Measurements from ENCODE around the gene CNOT3.
A peak's percentile ranks its signal among the peaks of the same experiment; 100 is the strongest.

Gene CNOT3

DNA sequence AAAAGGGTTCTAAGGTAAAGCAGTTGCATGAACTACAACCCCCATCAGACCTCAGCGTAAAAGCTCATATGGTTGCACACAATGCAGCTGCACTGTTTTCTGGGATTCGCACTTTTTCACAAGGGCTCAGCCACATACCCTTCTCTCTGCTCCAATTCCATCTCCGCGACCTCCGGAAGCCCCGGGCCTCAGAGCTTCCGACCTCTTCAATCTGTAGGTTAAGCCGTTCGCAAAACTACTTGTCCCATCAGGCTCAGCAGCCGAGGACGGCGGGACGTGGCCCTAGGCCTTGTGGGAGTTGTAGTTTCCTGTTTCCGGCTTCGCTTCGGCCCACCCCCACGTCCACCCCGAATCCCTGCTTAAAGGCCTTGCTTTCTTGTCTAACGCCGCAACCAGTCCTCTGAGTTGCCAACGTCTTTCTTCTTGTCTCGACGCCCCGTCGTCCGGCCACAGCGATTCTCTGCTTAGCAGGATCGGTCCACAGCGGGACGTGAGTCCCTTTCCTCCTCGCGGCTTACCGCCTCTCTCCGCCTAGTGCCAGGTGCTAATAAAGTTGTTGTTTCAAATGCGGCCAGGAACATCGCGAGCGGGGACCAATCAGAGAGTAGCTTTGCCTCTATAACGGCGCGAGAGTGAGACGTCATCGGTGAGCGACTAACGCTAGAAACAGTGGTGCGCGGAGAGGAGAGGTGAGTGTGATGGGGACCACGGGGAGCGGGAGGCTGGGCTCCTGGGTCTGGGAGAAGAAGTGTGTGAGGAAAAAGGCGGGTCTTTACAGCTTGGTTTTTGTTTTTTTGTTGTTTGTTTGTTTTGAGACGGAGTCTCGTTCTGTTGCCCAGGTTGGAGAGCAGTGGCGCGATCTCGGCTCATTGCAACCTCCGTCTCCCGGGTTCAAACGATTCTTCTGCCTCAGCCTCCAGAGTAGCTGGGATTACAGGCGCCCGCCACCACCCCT is 22.2 kb upstream of the CNOT3 start, which contains the start of the genes PRPF31 and TFPT:
PRPF31 (plus strand) TSS at position 646 of the 955 bp plus-strand sequence. CDS start 2,525 bp downstream, outside the sequence.
TFPT (minus strand) TSS at position 549 of the 955 bp plus-strand sequence; CDS start at position 161, 388 bp downstream.
- DNase-seq (ENCODE audit: extremely low spot score), result peak; percentile 97
- POLR2A ChIA-PET, result interaction anchor here (1.0 to 1.9 kb wide), 2 partner anchors 22 to 74 kb away, joined by 4 to 10 read pairs; partner anchors contain the start of genes CNOT3 and MBOAT7
- CTCF ChIA-PET, result interaction anchor here (1.1 to 1.6 kb wide), 4 partner anchors 9 to 53 kb away, joined by 3 to 5 read pairs (median 4); partner anchors contain the start of genes CNOT3 and LENG1
- no peak for TF ChIP-seq CTCF (IDR thresholded peaks at IDR 0.05; ENCODE audit: control extremely low read depth, extremely low read depth, low read depth, missing control alignments)

GRCh38 chr19:54121259-54121658 is 16.3 kb upstream of the CNOT3 start:
- TF ChIP-seq CTCF (IDR thresholded peaks at IDR 0.05; ENCODE audit: control extremely low read depth, extremely low read depth, low read depth, missing control alignments), result no peak
- CTCF ChIA-PET, result no interaction called here
- POLR2A ChIA-PET, result interaction anchor here (1.1 kb wide), 1 partner anchor 16 kb away, joined by 5 read pairs; the partner anchor contains the start of gene CNOT3
- no peak for DNase-seq (ENCODE audit: extremely low spot score)

DNA sequence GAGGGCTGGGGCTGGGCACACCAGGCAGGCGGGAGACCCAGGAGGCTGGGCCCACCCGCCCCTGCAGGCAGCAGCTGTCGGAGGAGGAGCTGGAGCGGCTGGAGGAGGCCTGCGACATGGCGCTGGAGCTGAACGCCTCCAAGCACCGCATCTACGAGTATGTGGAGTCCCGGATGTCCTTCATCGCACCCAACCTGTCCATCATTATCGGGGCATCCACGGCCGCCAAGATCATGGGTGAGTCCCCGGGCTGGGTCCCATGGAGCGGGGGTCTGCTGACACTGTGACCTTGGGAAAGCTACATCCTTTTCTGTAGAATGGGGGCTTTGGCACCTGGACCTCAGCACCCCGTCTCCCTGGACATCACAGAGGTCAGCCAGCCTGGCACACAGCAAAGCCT is 13.9 kb upstream of the CNOT3 start:
- no peak for DNase-seq (ENCODE audit: extremely low spot score)
- CTCF ChIA-PET, result interaction anchor here (1.2 to 1.6 kb wide), 2 partner anchors 9 kb away, joined by 3 to 5 read pairs; partner anchors contain the start of genes PRPF31 and TFPT
- no peak for TF ChIP-seq CTCF (IDR thresholded peaks at IDR 0.05; ENCODE audit: control extremely low read depth, extremely low read depth, low read depth, missing control alignments)
- POLR2A ChIA-PET, result no interaction called here

DNA sequence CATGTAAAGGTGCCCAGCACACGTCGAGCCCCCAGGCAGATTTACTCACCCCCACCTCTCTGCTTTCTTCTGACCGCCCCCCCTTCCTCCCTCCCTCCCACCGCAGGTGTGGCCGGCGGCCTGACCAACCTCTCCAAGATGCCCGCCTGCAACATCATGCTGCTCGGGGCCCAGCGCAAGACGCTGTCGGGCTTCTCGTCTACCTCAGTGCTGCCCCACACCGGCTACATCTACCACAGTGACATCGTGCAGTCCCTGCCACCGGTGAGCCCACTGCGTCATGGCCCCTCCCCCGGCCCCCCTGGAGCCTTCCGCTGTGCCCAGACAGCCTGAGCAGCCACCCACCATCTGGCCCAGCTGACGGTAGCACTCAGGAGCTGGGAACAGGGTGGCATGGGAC is 13.2 kb upstream of the CNOT3 start:
- no peak for DNase-seq (ENCODE audit: extremely low spot score)
- POLR2A ChIA-PET, result no interaction called here
- CTCF ChIA-PET, result interaction anchor here (1.2 to 1.6 kb wide), 2 partner anchors 8 to 9 kb away, joined by 3 to 5 read pairs; partner anchors contain the start of genes PRPF31 and TFPT
- TF ChIP-seq CTCF (IDR thresholded peaks at IDR 0.05; ENCODE audit: control extremely low read depth, extremely low read depth, low read depth, missing control alignments), result no peak

GRCh38 chr19:54125713-54126112 is 11.8 kb upstream of the CNOT3 start:
- ChIA-PET POLR2A (no interaction called here), CTCF (no interaction called here)

More at GRCh38 chr19:54125713-54126112, 11.8 kb upstream of the CNOT3 start:
- TF ChIP-seq CTCF (IDR thresholded peaks at IDR 0.05; ENCODE audit: control extremely low read depth, extremely low read depth, low read depth, missing control alignments), result no peak
- no peak for DNase-seq (ENCODE audit: extremely low spot score)
